Skin epidermis (tissue), 12 donors: Measurements from ENCODE around the gene STK33.
"Not testable (repeated sequence)": the region's sequence is repeated elsewhere in the genome, so short reads cannot be mapped to it uniquely, and the experiment has no call there.

ENCODE experiments used
- H3K27ac ChIP-seq, 21 experiments: fragments of 200-600 bp; sonication (generic) in 11 of 21; one replicate each; pipeline ENCODE4 v1.5.0; 2020; ENCODE audit warnings: mild to moderate bottlenecking in 3 of 21, inconsistent platforms in 2 of 21, moderate library complexity in 2 of 21
- H3K4me3 ChIP-seq, 7 experiments: fragments of 200-600 bp; sonication (generic) in 2 of 7; one replicate each; pipeline ENCODE4 v1.5.0; 2020; ENCODE audit warnings: inconsistent platforms in 2 of 7, mild to moderate bottlenecking in 2 of 7, moderate library complexity in 1 of 7

The STK33 gene

GRCh38 chr11:8467806-8468205 is 126.2 kb downstream of the STK33 start:
- H3K4me3 ChIP-seq, H3K27ac ChIP-seq: not testable (repeated sequence)

DNA sequence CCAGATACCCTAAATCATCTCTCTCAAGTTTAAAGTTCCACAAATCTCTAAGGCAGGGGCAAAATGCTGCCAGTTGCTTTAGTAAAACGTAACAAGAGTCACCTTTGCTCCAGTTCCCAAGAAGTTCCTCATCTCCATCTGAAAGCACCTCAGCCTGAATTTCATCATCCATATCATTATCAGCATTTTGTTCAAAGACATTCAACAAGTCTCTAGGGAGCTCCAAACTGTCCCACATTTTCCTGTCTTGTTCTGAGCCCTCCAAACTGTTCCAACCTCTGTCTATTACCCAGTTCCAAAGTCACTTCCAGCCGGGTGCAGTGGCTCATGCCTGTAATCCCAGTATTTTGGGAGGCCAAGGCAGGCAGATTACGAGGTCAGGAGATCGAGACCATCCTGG is 126.7 kb downstream of the STK33 start:
- H3K4me3 ChIP-seq, H3K27ac ChIP-seq: not testable (repeated sequence)

- not testable (repeated sequence) for H3K4me3 ChIP-seq, H3K27ac ChIP-seq
These were observed 127.1 kb downstream of the STK33 start for GRCh38 chr11:8466884-8467283.

GRCh38 chr11:8459711-8460399 is 134.2 kb downstream of the STK33 start:
- Histone ChIP-seq H3K27ac (no peak overlapping the region), H3K4me3 (no peak overlapping the region)

DNA sequence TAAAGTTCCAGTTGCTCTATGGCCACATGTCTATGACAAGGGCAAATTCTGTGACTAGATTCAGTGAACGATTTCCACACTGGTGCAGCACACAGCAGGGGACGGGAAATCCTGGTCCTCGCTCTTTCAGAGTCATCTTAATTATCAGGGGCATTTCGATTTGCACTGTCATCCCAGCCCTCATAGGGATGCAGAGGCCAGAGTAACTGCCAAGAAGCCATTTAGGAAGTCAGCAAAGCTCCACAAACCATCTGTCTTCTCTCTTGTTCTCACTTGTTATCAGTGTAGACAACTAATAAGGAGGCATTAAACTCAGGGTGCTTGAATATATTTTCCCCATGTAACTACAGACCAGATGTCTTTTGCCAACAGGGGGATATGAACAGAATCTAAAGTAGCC is 151.7 kb downstream of the STK33 start:
- Histone ChIP-seq H3K27ac (no peak overlapping the region), H3K4me3 (no peak overlapping the region)

GRCh38 chr11:8440649-8441048 is 153.4 kb downstream of the STK33 start:
- H3K27ac ChIP-seq: no peak overlapping the region
- H3K4me3 ChIP-seq: no peak overlapping the region

DNA sequence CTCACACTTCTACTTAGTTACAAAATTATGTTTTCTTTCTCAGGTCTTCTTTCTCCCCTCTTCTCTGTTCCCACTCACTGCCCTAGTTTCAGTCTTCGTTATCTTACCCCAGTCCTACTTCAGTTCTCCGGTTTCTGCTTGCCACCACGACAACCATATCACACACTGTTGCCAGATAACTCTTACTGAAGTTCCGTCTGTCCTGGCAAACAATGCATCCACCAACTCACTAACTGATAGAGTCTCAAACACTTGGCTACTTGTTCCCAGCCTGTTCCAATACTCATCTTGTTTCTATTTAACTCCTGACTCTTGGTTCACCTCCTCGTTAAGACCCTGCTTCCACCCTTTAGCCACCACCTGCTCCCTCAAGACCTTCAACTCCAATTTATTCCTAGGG is 164.5 kb downstream of the STK33 start:
- H3K4me3 ChIP-seq: no peak overlapping the region

DNA sequence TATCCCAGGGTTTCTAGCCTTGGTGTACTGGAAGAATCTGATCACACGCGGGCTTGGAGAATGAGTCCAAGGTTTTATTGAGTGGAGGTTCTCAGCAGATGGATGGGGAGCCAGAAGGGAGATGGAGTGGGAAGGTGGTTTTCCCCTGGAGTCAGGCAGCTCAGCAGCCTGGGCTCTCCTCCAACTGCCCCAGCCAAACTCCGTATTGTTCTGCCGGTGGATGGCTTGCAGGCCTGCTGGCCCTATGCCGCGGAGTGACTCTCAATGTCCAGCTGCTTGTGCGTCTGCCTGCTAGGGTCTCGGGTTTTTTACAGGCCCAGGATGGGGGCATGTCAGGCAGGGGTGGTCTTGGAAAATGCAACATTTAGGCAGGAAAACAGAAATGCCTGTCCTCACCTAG is 168.0 kb downstream of the STK33 start:
- no peak overlapping the region for H3K4me3 ChIP-seq
- H3K27ac ChIP-seq: no peak overlapping the region

More for the DNA sequence above, 164.5 kb downstream of the STK33 start:
- no peak overlapping the region for H3K27ac ChIP-seq

- Histone ChIP-seq H3K4me3 (no peak overlapping the region), H3K27ac (no peak overlapping the region)
These were observed 178.8 kb downstream of the STK33 start for GRCh38 chr11:8415195-8415594.

DNA sequence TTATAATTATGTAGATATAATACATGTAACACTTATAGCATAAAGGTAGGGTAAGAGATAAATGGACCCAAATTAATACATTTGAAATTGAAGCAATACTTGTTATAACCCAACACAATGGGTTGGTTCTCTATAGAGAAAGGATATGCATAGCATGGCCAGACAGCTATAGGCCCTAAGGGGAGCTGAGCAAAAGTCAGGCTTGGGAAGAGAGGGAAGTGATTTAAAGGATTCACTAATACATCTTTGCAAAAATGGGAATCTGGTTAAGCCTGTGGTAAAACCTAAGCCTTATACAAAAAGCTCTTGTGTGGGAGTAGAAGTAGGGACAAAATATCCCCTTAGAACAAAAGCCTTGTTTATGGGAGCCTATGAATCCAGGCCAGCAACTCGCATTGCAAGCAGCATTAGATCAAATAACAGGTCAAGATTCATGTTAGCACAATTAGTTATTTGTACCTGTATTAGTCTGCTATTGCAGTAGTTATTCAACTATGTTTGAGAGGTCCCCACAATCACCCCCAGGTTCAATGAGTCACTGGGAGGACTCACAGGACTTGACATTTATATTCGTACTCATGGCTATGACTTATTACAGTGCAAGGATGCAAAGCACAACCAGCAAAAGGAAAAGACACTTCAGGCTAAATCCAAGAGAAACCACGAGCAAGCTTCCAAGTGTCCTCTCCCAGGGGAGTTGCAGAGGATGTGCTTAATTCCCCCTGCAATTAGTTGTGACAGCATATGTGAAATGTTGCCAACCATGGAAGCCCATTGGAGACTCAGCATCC is 185.7 kb downstream of the STK33 start:
- Histone ChIP-seq H3K4me3 (no peak overlapping the region), H3K27ac (no peak overlapping the region)

- no peak overlapping the region for H3K27ac ChIP-seq
- H3K4me3 ChIP-seq: no peak overlapping the region
These were observed 190.7 kb downstream of the STK33 start for GRCh38 chr11:8403310-8403709.

DNA sequence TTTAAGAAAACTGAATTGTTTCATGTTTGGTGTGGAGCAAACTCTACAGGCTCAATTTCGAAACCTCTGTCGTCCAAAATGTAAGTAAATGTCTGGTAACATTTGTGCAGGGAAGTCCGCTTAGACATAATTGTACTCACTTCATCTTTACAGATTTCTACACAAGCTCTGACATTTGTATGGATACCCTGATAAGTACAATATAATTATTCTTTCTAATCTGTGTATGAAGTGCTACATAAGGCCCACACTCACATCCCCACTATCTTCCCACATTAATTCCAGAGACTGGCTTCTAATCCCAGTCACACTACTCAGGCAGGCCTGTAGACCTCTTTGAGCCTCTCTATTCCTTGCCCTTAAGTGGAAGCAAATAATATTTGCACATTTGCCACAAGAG is 201.1 kb downstream of the STK33 start:
- no peak overlapping the region for H3K4me3 ChIP-seq
- H3K27ac ChIP-seq: no peak overlapping the region

DNA sequence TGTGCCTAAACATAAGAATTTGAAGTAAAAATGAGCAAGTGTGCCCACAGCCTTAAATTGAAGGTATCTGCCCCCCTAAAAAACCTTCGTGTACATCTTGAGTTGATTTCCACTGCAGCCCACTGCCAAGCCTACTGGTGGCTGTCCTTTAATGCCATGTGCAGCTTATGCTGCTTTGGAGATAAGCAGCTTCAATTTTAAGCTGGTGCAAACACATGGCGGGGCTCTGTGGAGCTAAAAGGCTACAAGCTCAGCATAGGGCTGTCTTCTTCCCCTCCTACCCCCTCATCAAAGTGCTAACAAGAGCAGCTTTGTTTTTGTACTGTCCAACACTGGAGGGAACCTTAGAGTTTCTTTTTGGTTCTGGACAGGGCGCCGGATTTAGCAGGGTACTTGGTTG is 201.9 kb downstream of the STK33 start:
- H3K4me3 ChIP-seq: no peak overlapping the region

GRCh38 chr11:8390851-8391612 is 203.0 kb downstream of the STK33 start:
- Histone ChIP-seq H3K4me3 (no peak overlapping the region), H3K27ac (no peak overlapping the region)

More for the DNA sequence above, 201.9 kb downstream of the STK33 start:
- no peak overlapping the region for H3K27ac ChIP-seq

DNA sequence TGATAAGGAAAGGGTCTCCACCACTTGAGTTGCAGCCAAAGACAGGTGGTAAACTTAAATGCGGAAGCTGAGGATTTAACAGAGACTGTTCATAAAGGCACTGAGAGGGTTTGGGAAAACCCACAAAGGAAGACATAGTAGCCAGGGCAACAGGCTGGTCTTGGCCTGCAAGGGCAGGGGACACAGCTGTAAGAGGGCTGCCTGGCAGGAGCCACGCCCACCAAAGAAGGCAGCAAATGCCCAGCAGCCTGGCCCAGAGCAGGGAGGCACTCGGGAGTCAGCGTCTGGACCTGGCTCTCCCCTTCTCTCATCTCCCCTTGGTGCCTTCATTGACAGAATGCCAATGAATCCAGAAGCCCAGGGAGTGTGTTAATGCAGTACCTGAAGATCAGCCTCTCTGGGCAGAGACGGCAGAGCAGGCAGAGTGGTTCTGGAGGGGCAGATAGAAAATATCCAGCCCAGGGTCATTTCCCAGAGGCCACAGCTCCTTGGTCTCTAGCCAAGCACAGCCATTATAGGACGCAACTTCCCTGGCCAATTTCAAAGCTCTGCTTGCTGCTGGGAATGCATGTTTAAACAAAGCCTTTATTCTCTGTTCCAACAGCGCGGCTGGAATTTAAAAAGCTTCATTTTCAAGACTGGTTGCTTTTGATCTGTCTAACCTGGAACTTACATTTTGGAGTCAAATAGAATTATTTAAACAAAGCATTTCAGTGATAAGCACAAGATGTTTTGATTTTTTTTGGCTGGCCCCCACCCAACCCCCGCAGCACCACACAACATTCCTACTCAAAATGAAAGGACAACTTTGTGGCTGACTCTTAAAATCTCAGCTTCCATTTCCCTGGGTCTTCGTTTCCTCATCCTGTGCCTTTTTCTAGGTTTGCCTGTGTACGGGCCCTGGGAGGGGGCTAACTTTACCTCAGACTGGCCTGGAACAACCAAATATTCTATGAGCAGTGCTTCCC is 204.7 kb downstream of the STK33 start:
- H3K4me3 ChIP-seq: no peak overlapping the region
- no peak overlapping the region for H3K27ac ChIP-seq

DNA sequence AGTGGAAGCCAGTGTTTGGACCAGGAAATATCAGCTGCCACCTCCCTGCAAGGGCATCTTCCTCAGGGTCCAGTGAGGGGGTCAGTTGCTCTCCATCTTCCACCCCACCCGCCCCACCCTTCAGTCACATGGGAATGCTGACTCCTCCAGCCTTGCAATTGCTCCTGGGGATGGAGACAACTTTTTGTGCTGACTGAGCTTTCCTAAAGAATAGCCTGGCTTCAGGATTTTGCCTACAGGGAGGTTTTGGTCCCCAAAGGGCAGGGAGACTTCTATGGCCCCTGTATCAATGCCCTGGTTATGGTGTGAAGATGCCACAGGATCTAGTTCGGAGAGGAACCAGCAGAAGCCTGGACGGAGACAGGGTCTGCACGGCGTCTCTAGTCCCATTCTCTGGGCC is 206.3 kb downstream of the STK33 start:
- Histone ChIP-seq H3K27ac (no peak overlapping the region), H3K4me3 (no peak overlapping the region)

DNA sequence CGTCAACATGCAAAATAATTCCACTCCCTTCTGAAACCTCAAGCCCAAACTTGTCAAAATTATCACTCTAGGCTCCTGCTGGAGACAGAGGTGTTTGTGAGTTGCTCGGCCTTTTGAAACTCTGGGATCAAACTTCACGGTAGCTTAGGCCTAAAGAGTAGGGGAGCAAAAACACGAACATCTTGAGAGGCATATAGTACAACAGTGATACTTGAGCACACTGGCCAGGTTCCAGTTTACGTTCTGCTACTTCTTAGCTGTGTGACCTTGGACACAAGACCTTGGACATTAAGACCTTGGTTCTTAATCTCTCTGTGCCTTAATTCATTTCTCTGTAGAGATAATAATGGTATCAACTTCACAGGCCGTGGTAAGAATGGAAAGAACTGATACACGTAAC is 206.9 kb downstream of the STK33 start:
- Histone ChIP-seq H3K4me3 (no peak overlapping the region), H3K27ac (no peak overlapping the region)

DNA sequence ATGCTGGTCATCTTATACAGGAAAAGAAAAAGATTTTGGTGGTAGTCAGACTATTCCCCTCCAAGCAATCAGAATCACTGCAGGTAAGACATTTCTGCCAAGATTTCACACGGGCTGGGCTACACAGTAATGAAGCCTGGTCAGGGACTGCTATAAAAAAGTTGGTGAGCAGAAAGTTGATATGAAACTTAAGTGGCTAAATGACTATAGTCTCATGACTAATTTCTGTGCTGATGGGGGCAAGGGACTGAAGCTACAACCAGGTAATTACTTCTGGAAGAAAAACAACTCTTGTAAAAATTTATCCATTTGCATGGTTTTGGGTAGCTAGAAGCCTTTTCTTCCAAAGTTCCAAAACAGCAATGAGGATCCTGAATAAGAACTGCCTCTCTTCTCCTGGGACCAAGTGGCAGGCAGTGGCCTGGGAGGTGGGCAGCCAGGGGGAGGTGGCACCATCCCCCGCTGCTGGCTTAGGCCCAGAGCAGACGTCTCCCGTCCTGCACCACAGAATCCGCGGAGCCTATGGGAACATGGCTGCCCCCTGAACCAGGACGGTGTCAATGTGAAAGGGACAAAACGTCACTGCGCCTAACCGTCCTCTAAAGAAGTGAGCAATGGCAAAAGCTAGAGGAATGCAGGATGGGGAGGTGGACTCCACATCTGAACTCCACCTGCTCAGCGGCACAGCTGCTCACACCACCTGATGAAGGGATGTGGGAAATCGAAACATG is 207.7 kb downstream of the STK33 start:
- Histone ChIP-seq H3K4me3 (no peak overlapping the region), H3K27ac (no peak overlapping the region)
